Ishikawa (cell line): ENCODE measurements around the gene SCTR.

Source experiments
- CEBPB ChIP-seq: IDR thresholded peaks from 2 replicates; pipeline ENCODE4 v1.6.1; 2012
- CREB1 ChIP-seq: IDR thresholded peaks from 2 replicates; pipeline ENCODE4 v1.6.1; 2012; ENCODE audit warnings: low read depth
- EGR1 ChIP-seq: IDR thresholded peaks from 2 replicates; pipeline ENCODE4 v1.6.1; 2012
- EP300 ChIP-seq: IDR thresholded peaks from 2 replicates; pipeline ENCODE4 v1.6.1; 2012; ENCODE audit warnings: borderline replicate concordance
- FOXM1 ChIP-seq: IDR thresholded peaks from 2 replicates; pipeline ENCODE4 v1.6.1; 2012; ENCODE audit warnings: low read depth, borderline replicate concordance
- NFIC ChIP-seq: IDR thresholded peaks from 2 replicates; pipeline ENCODE4 v1.6.1; 2012
- RAD21 ChIP-seq: IDR thresholded peaks from 2 replicates; pipeline ENCODE4 v1.6.1; 2012; ENCODE audit warnings: low read depth
- TAF1 ChIP-seq: IDR thresholded peaks from 2 replicates; pipeline ENCODE4 v1.6.1; 2012; ENCODE audit warnings: low read depth, mild to moderate bottlenecking
- TCF12 ChIP-seq: IDR thresholded peaks from 2 replicates; pipeline ENCODE4 v1.6.1; 2012; ENCODE audit warnings: low read depth
- TEAD4 ChIP-seq: IDR thresholded peaks from 2 replicates; pipeline ENCODE4 v1.6.1; 2012
- YY1 ChIP-seq: IDR thresholded peaks from 2 replicates; pipeline ENCODE4 v1.6.1; 2012; ENCODE audit warnings: low read depth
- ZBTB7A ChIP-seq: IDR thresholded peaks from 2 replicates; pipeline ENCODE4 v1.6.1; 2012; ENCODE audit warnings: low read depth
- TF ChIP-seq, protein P1 (sequence below): IDR thresholded peaks from 2 replicates; pipeline ENCODE4 v1.6.1; 2012
- TF ChIP-seq, protein P2 (sequence below): IDR thresholded peaks from 2 replicates; pipeline ENCODE4 v1.6.1; 2012; ENCODE audit warnings: low read depth, mild to moderate bottlenecking
- TF ChIP-seq, protein P3 (sequence below): IDR thresholded peaks from 2 replicates; pipeline ENCODE4 v1.6.1; 2012

SCTR gene

DNA sequence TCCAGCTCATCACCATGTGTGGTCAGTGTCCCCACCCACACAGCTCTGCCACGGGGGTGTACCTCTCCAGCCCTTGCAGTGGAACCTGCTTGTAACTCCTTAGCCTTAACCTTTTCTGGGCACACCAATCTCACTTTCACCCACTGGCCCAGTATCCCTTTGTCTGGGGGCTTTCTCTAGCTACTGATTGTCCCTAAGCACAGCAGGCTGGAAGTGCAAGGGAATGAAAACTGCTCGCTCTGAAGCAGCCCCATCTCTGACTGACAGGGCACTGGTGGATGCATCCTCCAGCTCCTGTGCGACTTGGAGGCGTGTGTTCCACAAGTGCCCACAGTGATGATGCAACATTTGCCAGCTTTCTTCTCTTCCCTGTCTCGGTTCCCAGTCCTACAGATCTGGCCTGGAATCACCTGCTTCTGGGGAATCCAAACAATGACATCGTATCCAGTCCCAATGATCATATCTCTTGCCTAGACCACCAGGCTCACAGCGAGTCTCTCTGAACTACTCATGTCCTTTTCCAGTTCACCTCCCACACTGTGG is 33.6 kb downstream of the SCTR start:
- TF ChIP-seq CEBPB (peak; percentile 58), EP300 (no peak)

DNA sequence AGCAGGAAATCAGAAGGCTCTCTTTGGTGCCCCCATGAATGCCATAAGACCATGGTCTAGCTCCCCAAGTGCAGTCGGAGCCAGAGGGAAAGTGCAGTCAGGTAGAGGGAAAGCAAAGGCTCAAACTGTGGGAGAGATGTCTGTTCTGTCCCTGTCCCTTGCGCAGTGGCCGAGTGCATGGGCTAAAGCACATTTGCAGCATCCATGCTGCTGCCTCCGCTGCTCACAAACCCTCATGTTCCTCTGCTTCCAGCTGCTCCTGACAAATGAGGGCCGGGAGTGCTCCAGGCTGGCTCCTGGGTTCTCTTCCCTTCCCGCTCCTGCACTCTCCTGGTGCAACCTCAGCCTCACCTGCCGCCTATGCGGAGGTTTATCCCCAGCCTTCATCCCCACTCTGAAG is 34.2 kb downstream of the SCTR start:
- TF ChIP-seq, protein P1, sequence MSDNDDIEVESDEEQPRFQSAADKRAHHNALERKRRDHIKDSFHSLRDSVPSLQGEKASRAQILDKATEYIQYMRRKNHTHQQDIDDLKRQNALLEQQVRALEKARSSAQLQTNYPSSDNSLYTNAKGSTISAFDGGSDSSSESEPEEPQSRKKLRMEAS = no peak
- no peak for TF ChIP-seq ZBTB7A
- TF ChIP-seq TEAD4 = no peak
- TF ChIP-seq, protein P2, sequence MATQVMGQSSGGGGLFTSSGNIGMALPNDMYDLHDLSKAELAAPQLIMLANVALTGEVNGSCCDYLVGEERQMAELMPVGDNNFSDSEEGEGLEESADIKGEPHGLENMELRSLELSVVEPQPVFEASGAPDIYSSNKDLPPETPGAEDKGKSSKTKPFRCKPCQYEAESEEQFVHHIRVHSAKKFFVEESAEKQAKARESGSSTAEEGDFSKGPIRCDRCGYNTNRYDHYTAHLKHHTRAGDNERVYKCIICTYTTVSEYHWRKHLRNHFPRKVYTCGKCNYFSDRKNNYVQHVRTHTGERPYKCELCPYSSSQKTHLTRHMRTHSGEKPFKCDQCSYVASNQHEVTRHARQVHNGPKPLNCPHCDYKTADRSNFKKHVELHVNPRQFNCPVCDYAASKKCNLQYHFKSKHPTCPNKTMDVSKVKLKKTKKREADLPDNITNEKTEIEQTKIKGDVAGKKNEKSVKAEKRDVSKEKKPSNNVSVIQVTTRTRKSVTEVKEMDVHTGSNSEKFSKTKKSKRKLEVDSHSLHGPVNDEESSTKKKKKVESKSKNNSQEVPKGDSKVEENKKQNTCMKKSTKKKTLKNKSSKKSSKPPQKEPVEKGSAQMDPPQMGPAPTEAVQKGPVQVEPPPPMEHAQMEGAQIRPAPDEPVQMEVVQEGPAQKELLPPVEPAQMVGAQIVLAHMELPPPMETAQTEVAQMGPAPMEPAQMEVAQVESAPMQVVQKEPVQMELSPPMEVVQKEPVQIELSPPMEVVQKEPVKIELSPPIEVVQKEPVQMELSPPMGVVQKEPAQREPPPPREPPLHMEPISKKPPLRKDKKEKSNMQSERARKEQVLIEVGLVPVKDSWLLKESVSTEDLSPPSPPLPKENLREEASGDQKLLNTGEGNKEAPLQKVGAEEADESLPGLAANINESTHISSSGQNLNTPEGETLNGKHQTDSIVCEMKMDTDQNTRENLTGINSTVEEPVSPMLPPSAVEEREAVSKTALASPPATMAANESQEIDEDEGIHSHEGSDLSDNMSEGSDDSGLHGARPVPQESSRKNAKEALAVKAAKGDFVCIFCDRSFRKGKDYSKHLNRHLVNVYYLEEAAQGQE = no peak
- TF ChIP-seq CEBPB = no peak

DNA sequence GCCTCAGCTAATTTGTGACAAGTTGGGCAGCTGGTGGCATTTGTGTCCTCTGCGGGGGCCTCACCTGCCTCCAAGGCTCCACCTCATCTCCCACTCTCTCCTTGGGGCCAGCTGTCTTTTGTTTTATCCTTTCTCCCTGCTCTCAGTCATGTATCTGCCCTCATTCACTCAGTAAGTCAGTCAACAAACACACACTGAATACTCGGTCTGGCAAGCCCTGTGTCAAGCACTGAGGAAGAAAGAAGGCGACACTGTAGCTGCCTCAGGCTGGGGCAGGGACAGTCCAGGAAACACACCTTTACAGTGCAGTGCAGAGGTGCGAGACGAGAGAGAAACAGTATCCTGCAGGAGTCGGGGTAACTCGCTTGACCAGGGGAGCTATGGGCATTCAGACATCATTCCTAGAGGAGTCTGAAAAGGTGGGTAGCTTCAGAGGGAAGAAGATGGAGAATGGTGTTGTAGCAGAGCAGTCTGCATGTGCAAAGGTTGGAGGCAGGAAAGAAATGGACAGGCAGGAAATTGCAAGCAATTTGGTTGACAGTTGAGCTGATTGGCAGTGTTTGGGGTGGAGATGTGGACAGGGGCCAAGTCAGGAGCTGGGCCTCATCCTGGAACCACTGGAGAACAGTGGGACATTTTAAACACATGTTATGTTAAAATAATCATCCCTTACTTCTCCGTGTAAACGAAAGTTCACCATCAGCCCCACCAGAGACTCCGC is 34.9 kb downstream of the SCTR start:
- no peak for TF ChIP-seq ZBTB7A
- TF ChIP-seq TAF1 = no peak
- no peak for TF ChIP-seq EP300
- TF ChIP-seq FOXM1 = no peak
- no peak for TF ChIP-seq RAD21
- TF ChIP-seq TCF12 = no peak

DNA sequence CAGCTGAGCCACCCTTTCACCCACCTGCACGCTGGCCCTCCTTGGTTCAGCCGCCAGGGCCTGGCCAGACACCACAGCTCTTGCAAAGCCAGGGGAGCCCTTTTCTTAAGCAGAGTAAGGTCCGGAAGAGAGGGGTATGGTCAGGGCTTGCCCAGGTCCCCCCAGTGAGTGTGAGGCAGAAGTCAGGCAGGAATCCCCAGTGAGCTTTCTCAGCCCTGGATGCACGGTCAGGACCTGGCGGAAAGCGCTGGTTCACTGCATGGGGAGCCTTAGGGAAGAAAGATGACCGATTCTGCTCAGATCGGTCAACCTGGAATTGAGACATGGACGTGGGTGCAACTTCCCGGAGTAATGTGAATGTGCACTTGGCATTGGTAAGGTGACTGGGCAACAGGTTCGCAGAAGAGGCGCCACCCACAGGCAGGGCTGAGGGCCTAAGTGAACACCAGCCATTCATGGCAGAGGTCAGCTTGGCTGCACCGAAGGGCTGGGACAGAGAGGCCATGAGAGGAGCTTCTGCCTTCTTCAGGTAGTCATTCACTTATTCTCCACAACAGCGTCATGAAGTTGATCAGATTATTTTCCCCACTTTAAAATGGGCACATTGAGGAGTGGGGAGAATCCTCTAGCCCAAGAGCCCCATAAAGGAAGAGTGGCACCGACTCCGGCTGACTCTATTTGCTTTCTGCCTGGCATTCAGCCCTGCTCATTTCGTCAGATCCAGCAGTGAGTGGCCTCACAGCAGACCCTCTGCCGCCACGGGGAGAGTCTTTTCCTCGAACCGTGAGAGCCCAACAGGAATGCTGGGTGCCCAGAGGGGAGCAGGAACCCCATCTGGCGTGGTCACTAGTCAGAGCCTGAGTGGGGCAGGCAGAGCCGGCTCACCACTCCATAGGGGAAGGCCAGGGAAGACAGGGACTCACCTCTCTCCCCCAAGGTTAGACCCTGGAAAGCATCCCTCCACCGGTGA is 35.8 kb downstream of the SCTR start:
- TF ChIP-seq, protein P3, sequence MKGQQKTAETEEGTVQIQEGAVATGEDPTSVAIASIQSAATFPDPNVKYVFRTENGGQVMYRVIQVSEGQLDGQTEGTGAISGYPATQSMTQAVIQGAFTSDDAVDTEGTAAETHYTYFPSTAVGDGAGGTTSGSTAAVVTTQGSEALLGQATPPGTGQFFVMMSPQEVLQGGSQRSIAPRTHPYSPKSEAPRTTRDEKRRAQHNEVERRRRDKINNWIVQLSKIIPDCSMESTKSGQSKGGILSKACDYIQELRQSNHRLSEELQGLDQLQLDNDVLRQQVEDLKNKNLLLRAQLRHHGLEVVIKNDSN = no peak

DNA sequence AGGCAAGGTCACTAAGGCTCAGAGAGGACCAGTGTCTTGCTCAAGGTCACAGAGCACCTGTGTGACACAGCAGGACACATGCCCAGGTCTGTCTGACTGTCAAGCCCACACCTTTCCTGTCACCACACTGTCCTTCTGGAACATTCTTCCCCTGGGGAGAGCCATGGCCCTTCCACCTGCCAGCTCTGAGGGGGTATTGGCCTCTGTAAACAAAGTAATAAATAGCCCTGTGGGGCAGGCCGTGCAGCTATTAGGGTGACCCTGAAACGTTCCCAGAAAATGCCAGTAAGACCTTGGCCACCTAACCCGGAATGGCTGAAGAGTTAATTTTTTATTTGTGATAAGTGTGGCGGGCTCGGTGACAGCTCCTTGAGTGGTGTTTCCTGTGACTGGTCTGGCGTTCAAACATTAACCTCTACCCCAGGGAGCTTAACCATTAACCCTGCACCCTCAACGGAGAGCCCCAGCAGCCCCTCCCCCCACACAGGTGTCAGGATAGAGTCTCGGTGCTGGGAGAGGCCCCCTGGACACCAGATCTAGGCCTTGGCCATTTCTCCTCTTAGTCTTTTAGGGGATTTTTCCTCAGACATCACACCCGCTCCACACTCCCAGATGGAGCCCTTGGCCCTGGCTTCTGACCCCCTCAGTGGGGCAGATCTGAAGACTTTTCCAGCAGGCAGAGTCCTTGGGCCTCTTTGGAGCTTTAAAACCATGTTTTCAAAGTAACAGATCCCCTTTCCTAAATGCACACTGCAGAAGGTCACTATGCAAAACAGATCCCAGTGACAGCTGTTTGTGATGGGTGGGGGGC is 36.6 kb downstream of the SCTR start:
- TF ChIP-seq FOXM1 (no peak), TEAD4 (no peak), NFIC (no peak), TCF12 (no peak), YY1 (no peak), RAD21 (no peak)
- TF ChIP-seq, protein P3 = no peak
- TF ChIP-seq, protein P2 = no peak

DNA sequence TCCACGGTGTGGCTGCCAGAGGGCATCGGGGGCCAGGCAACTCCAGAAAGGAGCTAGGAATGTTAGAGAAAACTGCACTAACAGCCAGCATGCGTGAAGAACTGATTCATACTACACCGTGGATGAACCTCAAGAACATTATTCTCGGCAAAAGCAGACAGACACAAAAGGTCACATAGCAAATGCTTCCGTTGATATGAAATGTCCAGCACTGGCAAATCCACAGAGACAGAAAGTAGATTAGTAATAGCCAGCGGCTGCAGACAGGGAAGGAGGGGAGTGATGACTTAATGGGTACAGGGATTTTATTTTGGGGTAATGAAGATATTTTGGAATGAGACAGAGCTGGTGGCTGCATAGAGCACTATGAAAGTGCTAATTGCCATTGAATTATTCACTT is 37.4 kb downstream of the SCTR start:
- TF ChIP-seq EGR1 (no peak), CREB1 (no peak), EP300 (no peak), TAF1 (no peak), RAD21 (no peak), NFIC (no peak), FOXM1 (no peak), YY1 (no peak), TEAD4 (no peak)
- TF ChIP-seq, protein P1 = no peak
